IPS-11a (cell line): ENCODE measurements around the gene C7orf57.
"Not testable (repeated sequence)": the region's sequence is repeated elsewhere in the genome, so short reads cannot be mapped to it uniquely, and the experiment has no call there.

ENCODE experiments used
- H3K4me3 ChIP-seq: one replicate; pipeline ENCODE4 v1.5.1; 2013; ENCODE audit warnings: low read depth, low read length, control low read depth

The C7orf57 gene

GRCh38 chr7:48033922-48034321, 1.4 kb upstream of the C7orf57 start:
- H3K4me3 ChIP-seq, result no peak overlapping the region

GRCh38 chr7:48035967-48036478, 680 bp downstream of the C7orf57 start:
- H3K4me3 ChIP-seq, result peak overlapping the region; percentile 80

- no peak overlapping the region for H3K4me3 ChIP-seq
Observed at GRCh38 chr7:48038815-48039506, 3.6 kb downstream of the C7orf57 start.

- H3K4me3 ChIP-seq, result no peak overlapping the region
Observed at GRCh38 chr7:48040944-48041652, 5.8 kb downstream of the C7orf57 start.

GRCh38 chr7:48041653-48041970, 6.3 kb downstream of the C7orf57 start:
- no peak overlapping the region for H3K4me3 ChIP-seq

GRCh38 chr7:48042216-48042615, 6.9 kb downstream of the C7orf57 start:
- H3K4me3 ChIP-seq, result no peak overlapping the region

- H3K4me3 ChIP-seq, result no peak overlapping the region
Observed at GRCh38 chr7:48042636-48043035, 7.3 kb downstream of the C7orf57 start.

GRCh38 chr7:48045195-48045765, 9.9 kb downstream of the C7orf57 start:
- no peak overlapping the region for H3K4me3 ChIP-seq

- no peak overlapping the region for H3K4me3 ChIP-seq
Observed at GRCh38 chr7:48046458-48046857, 11.1 kb downstream of the C7orf57 start.

- no peak overlapping the region for H3K4me3 ChIP-seq
Observed at GRCh38 chr7:48048113-48048512, 12.8 kb downstream of the C7orf57 start.

- H3K4me3 ChIP-seq, result no peak overlapping the region
Observed at GRCh38 chr7:48049850-48050249, 14.5 kb downstream of the C7orf57 start.

- H3K4me3 ChIP-seq, result no peak overlapping the region
Observed at GRCh38 chr7:48052748-48053147, 17.4 kb downstream of the C7orf57 start.

GRCh38 chr7:48053736-48054135, 18.4 kb downstream of the C7orf57 start:
- H3K4me3 ChIP-seq, result no peak overlapping the region

- H3K4me3 ChIP-seq, result no peak overlapping the region
Observed at GRCh38 chr7:48058990-48059389, 23.6 kb downstream of the C7orf57 start.

- no peak overlapping the region for H3K4me3 ChIP-seq
Observed at GRCh38 chr7:48059706-48060105, 24.4 kb downstream of the C7orf57 start.

- H3K4me3 ChIP-seq, result no peak overlapping the region
Observed at GRCh38 chr7:48063985-48064384, 28.6 kb downstream of the C7orf57 start.

GRCh38 chr7:48067475-48067874, 32.1 kb downstream of the C7orf57 start:
- no peak overlapping the region for H3K4me3 ChIP-seq

GRCh38 chr7:48074204-48074654, 38.9 kb downstream of the C7orf57 start:
- H3K4me3 ChIP-seq, result no peak overlapping the region

- no peak overlapping the region for H3K4me3 ChIP-seq
Observed at GRCh38 chr7:48077423-48077822, 42.1 kb downstream of the C7orf57 start.

GRCh38 chr7:48078470-48078869, 43.1 kb downstream of the C7orf57 start:
- no peak overlapping the region for H3K4me3 ChIP-seq

- not testable (repeated sequence) for H3K4me3 ChIP-seq
Observed at GRCh38 chr7:48082378-48082777, 47.0 kb downstream of the C7orf57 start.
